Measurements from ENCODE around the gene MRPL16.
"Not testable (repeated sequence)": the region's sequence is repeated elsewhere in the genome, so short reads cannot be mapped to it uniquely, and the experiment has no call there.

MRPL16 gene

GRCh38 chr11:59787255-59787588 lies 23.4 kb downstream of the MRPL16 start:
- in situ Hi-C loops (cut with HindIII; ENCODE audit: low sequenced_read_pairs), result no loop called here
- no peak for TF ChIP-seq CTCF (IDR thresholded peaks at IDR 0.05; ENCODE audit: low read depth, low read length)
- no peak overlapping the region for H3K4me3 ChIP-seq (ENCODE audit: low read depth, low read length)
- no peak for DNase-seq (ENCODE audit: low read depth, low spot score)

GRCh38 chr11:59785818-59786217 lies 24.8 kb downstream of the MRPL16 start:
- in situ Hi-C loops (cut with HindIII; ENCODE audit: low sequenced_read_pairs), result no loop called here
- DNase-seq (ENCODE audit: low read depth, low spot score), result no peak
- no peak overlapping the region for H3K4me3 ChIP-seq (ENCODE audit: low read depth, low read length)
- TF ChIP-seq CTCF (IDR thresholded peaks at IDR 0.05; ENCODE audit: low read depth, low read length), result no peak

GRCh38 chr11:59784441-59784840 lies 26.1 kb downstream of the MRPL16 start:
- DNase-seq (ENCODE audit: low read depth, low spot score); H3K4me3 ChIP-seq (ENCODE audit: low read depth, low read length); in situ Hi-C loops (cut with HindIII; ENCODE audit: low sequenced_read_pairs): not testable (repeated sequence)

GRCh38 chr11:59783632-59784090 lies 26.9 kb downstream of the MRPL16 start:
- no peak for TF ChIP-seq CTCF (IDR thresholded peaks at IDR 0.05; ENCODE audit: low read depth, low read length)
- DNase-seq (ENCODE audit: low read depth, low spot score), result no peak
- H3K4me3 ChIP-seq (ENCODE audit: low read depth, low read length), result no peak overlapping the region
- in situ Hi-C loops (cut with HindIII; ENCODE audit: low sequenced_read_pairs), result no loop called here

GRCh38 chr11:59782080-59782479 lies 28.5 kb downstream of the MRPL16 start:
- no peak for TF ChIP-seq CTCF (IDR thresholded peaks at IDR 0.05; ENCODE audit: low read depth, low read length)
- no peak for DNase-seq (ENCODE audit: low read depth, low spot score)
- in situ Hi-C loops (cut with HindIII; ENCODE audit: low sequenced_read_pairs), result no loop called here
- H3K4me3 ChIP-seq (ENCODE audit: low read depth, low read length), result no peak overlapping the region

GRCh38 chr11:59779487-59779886 lies 31.1 kb downstream of the MRPL16 start:
- H3K4me3 ChIP-seq (ENCODE audit: low read depth, low read length), result no peak overlapping the region
- DNase-seq (ENCODE audit: low read depth, low spot score), result no peak
- no peak for TF ChIP-seq CTCF (IDR thresholded peaks at IDR 0.05; ENCODE audit: low read depth, low read length)
- in situ Hi-C loops (cut with HindIII; ENCODE audit: low sequenced_read_pairs), result no loop called here

GRCh38 chr11:59778122-59778521 lies 32.5 kb downstream of the MRPL16 start:
- in situ Hi-C loops (cut with HindIII; ENCODE audit: low sequenced_read_pairs), result no loop called here
- no peak for DNase-seq (ENCODE audit: low read depth, low spot score)
- no peak overlapping the region for H3K4me3 ChIP-seq (ENCODE audit: low read depth, low read length)
- TF ChIP-seq CTCF (IDR thresholded peaks at IDR 0.05; ENCODE audit: low read depth, low read length), result no peak
